RCC 7860 (cell line): ENCODE results near the gene TAAR5.
A peak's percentile ranks its signal among the peaks of the same experiment; 100 is the strongest.
"Not testable (repeated sequence)": the region's sequence is repeated elsewhere in the genome, so short reads cannot be mapped to it uniquely, and the experiment has no call there.

Source experiments
- DNase-seq: peaks from one replicate; pipeline ENCODE4 v3.0.0-alpha.2; 2015; ENCODE audit warnings: low spot score
- FAIRE-seq: peaks from 2 replicates; lab custom pipeline; 2012; peaks lifted over from hg19 to GRCh38; lab: Jason Lieb, UNC

The TAAR5 gene

GRCh38 chr6:132589454-132589853, at the start of gene TAAR5:
TSS of gene TAAR5 (minus strand) at chr6:132589741. CDS start at chr6:132589686, 55 bp downstream.
- no peak for FAIRE-seq
- no peak for DNase-seq

- not testable (repeated sequence) for DNase-seq, FAIRE-seq
Observed at GRCh38 chr6:132637135-132637534, 47.6 kb upstream of the TAAR5 start.

- FAIRE-seq: not testable (repeated sequence)
Observed at GRCh38 chr6:132635906-132636305, 46.4 kb upstream of the TAAR5 start.

GRCh38 chr6:132635288-132635687, 45.7 kb upstream of the TAAR5 start:
- DNase-seq, FAIRE-seq: not testable (repeated sequence)

More at GRCh38 chr6:132635906-132636305, 46.4 kb upstream of the TAAR5 start:
- DNase-seq: not testable (repeated sequence)

GRCh38 chr6:132634796-132635195, 45.3 kb upstream of the TAAR5 start:
- FAIRE-seq (no peak), DNase-seq (no peak)

- FAIRE-seq: no peak
Observed at GRCh38 chr6:132633362-132633761, 43.8 kb upstream of the TAAR5 start.

GRCh38 chr6:132624175-132624574, 34.6 kb upstream of the TAAR5 start, which contains the start of gene TAAR2:
TSS of gene TAAR2 (minus strand) at chr6:132624275. CDS start at chr6:132624275, 0 bp downstream.
- no peak for DNase-seq
- FAIRE-seq: no peak

More at GRCh38 chr6:132633362-132633761, 43.8 kb upstream of the TAAR5 start:
- no peak for DNase-seq

GRCh38 chr6:132623106-132623845, 33.7 kb upstream of the TAAR5 start:
- FAIRE-seq (no peak), DNase-seq (no peak)

- FAIRE-seq (no peak), DNase-seq (no peak)
Observed at GRCh38 chr6:132616677-132617076, 27.1 kb upstream of the TAAR5 start.

GRCh38 chr6:132614554-132614953, 25.0 kb upstream of the TAAR5 start:
- no peak for FAIRE-seq

GRCh38 chr6:132612449-132613108, 23.0 kb upstream of the TAAR5 start:
- DNase-seq (no peak), FAIRE-seq (no peak)

More at GRCh38 chr6:132614554-132614953, 25.0 kb upstream of the TAAR5 start:
- no peak for DNase-seq

- no peak for FAIRE-seq
- DNase-seq: no peak
Observed at GRCh38 chr6:132611616-132612015, 22.1 kb upstream of the TAAR5 start.

GRCh38 chr6:132607544-132608233, 18.1 kb upstream of the TAAR5 start:
- FAIRE-seq: peak; percentile 85
- peak; percentile 9 for DNase-seq

GRCh38 chr6:132604635-132605152, 15.2 kb upstream of the TAAR5 start:
- DNase-seq (no peak), FAIRE-seq (no peak)

- not testable (repeated sequence) for DNase-seq, FAIRE-seq
Observed at GRCh38 chr6:132600900-132601299, 11.4 kb upstream of the TAAR5 start.

GRCh38 chr6:132598473-132598872, 8.9 kb upstream of the TAAR5 start:
- FAIRE-seq (no peak), DNase-seq (no peak)

GRCh38 chr6:132596201-132596600, 6.7 kb upstream of the TAAR5 start:
- no peak for FAIRE-seq
- DNase-seq: no peak

GRCh38 chr6:132592855-132593254, 3.3 kb upstream of the TAAR5 start:
- FAIRE-seq (no peak), DNase-seq (no peak)

GRCh38 chr6:132590362-132590761, 821 bp upstream of the TAAR5 start:
- FAIRE-seq (no peak), DNase-seq (no peak)

GRCh38 chr6:132587424-132587823, 2.1 kb downstream of the TAAR5 start:
- DNase-seq (no peak), FAIRE-seq (no peak)

- no peak for FAIRE-seq
- DNase-seq: no peak
Observed at GRCh38 chr6:132584698-132585097, 4.8 kb downstream of the TAAR5 start.
